Right kidney (tissue), 1 donor: ENCODE measurements around the gene DESI2.
"Not testable (repeated sequence)": the region's sequence is repeated elsewhere in the genome, so short reads cannot be mapped to it uniquely, and the experiment has no call there.

Experiments
- DNase-seq: peaks from one replicate; pipeline ENCODE4 v3.0.0-alpha.2; 2016

DESI2 gene

DNA sequence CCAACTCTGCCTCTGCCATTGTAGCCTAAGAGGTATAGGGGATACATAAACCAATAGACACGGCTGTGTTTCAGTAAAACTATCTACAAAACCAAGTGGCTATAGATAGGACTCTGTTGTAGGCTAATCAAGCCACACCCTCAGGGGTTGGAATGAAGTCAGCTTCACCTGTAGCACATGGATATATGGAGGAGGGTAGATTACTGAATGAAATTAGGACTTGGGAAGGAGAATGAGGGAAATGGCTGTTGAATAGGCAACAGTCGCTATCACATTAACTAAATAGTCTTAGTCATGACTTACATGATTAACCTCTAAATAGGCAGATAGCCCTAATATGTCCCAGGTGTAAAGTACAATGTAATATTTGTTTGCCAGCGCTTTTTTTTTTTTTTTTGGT lies 49.7 kb downstream of the DESI2 start:
- no peak for DNase-seq

DNA sequence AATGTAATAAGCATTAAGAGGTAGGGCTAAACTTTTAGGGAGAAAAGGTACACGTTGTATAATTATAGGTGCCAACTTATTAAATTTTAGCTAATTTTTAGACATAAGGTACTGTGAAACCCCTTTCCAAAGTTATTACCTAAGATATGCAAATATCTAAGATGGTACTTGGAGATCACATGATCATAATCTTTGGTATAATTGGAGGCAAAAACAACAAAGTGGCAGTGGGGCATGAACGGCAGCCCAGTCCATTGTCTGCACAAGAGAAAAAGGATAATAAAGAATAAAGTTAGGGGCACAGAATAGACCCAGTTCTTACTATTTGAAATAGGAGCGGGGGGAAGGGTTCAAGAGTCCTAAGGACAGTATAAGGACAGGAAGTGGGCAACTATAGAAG lies 51.2 kb downstream of the DESI2 start:
- no peak for DNase-seq

DNA sequence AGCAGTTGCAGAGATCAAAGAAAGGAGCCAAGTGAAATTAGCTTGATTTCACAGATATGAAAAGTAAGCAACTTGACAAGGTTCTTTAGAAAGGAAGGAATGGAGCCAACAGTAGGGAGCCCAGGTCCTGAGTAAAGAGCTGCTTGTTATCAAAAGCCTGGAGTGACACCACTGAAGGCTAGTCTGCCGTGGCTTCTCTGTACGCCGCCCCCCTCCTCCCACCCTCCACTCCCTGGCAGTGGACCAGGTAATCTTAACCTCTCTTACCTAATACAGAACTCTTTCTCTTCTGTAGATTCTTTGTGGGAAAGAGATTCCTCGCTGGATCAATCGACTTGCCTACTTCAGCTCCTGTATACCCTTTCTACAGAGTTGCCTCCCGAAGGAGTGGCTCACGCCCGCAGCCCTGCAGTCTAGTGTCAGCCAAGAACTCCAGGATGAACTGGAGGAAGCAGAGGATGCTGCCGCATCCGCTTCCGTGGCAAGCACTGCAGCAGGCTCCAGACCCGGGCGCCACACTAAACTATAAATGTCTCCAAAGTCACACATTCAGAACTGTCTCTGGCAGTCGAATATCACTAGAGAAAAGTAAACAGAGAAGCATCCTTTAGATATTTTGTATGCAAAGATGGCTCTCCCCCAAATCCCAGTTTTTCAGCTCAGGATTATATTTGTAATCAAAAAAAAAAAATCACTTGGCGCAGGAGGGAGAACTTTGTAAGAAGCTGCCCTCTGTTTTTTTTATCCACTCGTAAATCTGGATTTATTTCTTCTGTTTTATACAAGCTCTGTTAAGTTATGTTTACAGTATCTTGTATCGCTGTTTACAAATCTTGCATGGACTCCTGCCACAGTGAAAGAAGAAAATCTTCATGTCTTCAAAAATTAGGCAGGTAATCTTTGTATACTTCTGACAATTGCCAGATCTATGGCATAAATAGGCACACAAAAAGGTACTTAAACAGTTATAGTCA lies 52.6 kb downstream of the DESI2 start:
- no peak for DNase-seq

DNA sequence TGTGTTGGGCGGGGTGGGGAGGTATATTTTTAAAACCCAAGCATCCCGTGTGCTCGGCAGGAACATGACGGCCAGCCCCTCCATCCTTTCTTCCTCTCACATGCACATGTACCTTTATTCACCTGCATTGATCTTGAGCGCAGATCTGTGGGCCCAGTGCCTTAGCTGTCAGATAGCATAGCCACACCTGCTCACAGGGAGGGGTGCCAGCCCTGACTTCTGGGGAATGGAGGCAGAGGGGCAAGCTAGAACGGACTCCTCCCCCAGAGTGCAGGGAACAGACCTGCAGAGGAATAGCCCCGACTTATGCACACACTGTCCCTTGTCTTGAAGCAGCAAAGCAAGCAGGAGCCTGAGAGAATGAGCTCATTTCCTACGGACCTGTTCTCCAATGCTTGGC lies 56.1 kb downstream of the DESI2 start:
- no peak for DNase-seq

- no peak for DNase-seq
Measured at GRCh38 chr1:244709476-244710368, 56.8 kb downstream of the DESI2 start.

- no peak for DNase-seq
Measured at GRCh38 chr1:244710474-244711062, 57.6 kb downstream of the DESI2 start.

DNA sequence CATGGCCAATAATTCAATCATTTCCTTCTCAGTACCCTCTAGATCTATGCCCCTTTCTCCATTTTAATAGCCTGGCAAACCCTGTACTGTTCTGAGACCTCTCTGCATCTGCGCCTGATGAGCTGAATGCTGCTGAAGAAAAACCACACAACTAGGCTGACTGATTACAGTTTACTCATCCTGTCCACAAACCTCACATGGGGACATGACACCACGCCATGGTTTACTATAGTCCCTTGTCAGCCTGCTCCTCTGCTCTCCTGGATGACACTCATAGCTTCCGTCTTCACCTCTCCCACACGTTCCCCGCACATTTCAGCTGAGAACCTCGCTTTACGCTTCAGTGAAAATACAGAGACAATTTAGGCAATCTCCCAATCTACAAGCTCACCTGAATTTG lies 59.7 kb downstream of the DESI2 start:
- no peak for DNase-seq

- no peak for DNase-seq
Measured at GRCh38 chr1:244713332-244713731, 60.4 kb downstream of the DESI2 start.

DNA sequence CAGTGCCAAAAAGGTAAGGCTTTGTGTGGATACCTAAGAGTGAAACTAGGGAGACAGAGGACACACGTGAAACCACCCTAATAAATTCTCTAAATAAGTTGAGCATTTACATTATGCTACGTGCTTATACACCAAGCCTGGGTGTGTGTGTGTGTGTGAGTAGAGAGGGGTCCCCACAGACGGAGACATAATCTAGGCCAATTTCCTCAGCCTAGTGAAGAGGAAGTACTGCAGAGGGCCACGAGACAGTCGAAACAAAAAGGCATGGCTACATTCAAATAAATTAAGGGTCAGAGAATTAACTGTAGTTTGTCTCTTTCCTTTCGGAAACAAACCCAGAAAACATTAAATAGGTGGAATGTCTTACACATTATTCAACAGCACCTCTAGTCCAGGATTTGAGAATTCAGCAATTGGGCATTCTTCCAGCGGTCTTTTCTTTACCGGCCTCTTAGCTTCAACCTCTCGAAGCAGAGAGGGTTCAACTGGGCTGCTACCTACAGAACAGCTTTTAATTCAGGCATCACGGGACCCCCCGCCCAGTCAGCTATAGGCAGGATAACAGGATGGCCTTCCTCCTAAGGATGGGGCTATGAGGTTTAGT lies 75.0 kb downstream of the DESI2 start:
- DNase-seq: no peak

GRCh38 chr1:244730153-244730933 lies 77.4 kb downstream of the DESI2 start:
- DNase-seq: peak; percentile 91

- no peak for DNase-seq
Measured at GRCh38 chr1:244730934-244731434, 78.1 kb downstream of the DESI2 start.

DNA sequence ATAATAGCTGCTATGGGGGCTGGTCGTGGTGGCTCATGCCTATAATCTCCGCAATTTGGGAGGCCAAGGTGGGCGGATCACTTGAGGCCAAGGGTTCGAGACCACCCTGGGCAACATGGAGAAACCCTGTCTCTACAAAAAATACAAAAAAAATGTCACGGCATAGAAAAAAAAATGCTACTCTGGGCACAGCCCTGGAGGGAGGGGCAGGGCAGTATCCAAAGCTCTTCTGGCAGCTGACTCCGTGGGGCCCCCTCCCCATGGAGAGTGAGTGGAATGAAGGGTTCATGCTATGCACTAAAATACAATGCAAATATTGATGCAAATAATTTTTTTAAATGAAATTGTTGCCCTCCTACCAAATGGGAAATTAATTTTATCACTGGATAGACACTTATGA lies 78.7 kb downstream of the DESI2 start:
- DNase-seq: no peak

DNA sequence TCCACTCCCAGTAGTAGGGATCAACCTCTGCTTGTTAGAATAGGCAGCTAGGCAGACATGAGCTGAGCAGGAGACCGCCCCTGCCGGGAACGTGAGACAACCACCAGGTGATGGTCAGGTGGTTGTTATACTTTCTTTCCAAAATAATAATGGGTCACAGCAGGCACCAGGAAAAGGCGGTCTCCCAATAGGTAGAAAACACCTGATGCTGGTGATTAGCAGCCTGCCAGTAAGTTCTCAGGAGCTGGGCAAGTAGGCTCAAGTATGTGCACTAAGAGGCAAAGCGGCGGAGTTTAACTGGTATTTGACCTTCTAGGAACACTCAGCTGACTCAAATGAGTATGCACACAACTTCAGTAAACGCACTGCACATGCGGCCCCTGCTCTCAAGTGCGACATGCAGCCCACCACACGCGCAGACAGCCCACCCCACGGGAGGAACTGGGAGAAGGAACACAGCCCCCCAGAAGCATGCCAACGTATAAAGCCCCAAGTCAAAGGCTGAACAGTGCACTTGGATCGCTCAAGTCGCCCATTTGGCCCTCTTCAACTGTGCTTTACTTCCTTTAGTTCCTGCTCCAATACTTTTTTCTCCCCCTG lies 80.0 kb downstream of the DESI2 start:
- no peak for DNase-seq

DNA sequence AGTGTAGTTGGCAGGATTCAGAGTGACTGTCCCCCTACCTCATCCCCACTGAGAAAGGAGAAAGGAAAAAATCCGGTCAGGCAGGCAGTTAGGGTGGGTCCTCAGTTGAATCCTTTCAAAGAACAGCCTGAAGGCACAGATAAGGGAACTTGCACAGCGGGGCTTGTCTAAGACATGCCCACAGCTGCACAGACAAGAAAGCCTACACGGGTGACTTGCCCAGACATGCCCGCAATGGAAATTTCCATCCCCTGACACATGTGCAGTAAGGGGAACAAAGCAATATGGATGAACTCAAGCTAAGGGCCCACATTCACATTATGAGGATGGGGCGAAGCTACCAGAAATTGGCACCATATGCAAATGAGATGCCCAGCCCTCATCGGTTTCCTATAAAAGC lies 82.5 kb downstream of the DESI2 start:
- DNase-seq: no peak

DNA sequence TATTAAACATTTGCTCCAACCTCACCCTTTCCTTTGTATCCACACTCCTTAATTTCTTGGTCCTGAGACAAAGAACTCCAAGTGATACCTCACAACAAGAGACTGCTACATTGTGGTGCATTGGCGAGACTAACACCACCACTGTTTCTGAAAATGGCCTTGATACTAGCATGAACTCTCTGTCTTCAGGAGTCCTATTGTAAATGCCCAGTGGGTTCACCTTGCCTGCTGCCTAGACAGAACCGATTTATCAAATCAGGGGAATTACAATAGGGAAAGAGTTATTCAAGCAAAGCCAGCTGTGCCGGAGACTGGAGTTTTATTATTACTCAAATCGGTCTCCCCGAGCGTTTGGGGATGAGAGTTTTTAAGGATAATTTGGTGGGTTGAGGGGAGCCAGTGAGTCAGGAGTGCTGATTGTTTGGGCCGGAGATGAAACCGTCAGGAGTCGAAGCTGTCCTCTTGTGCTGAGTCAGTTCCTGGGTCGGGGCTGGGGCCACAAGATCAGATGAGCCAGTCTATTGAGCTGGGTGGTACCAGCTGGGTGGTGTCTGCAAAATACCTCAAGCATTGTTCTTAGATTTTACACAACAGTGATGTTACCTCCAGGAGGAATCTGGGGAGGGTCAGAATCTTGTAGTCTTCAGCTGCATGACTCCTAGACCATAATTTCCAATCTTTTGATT lies 83.1 kb downstream of the DESI2 start:
- no peak for DNase-seq

- not testable (repeated sequence) for DNase-seq
Measured at GRCh38 chr1:244739140-244739539, 86.2 kb downstream of the DESI2 start.

DNA sequence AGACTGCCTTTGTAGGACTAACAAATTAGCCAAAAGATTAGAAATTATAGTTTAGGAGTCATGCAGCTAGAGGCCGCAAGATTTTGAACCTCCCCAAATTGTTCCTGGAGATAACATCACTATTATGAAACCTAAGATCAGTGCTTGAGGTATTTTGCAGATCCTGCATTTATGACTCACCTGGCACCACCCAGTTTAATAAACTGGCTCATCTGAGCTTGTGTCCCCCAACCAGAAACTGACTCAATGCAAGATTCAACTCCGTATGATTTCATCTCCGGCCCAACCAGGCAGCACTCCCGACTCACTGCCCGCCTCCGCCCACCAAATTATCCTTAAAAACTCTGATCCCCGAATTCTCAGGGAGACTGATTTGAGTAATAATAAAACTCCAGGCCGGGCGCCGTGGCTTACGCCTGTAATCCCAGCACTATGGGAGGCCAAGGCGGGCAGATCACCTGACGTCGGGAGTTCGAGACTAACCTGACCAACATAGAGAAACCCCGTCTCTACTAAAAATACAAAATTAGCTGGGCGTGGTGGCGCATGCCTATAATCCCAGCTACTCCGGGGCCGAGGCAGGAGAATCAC lies 87.2 kb downstream of the DESI2 start:
- not testable (repeated sequence) for DNase-seq

GRCh38 chr1:244741692-244742091 lies 88.8 kb downstream of the DESI2 start:
- DNase-seq: no peak

- no peak for DNase-seq
Measured at GRCh38 chr1:244749230-244750016, 96.5 kb downstream of the DESI2 start.
